GM21723 (cell line): ENCODE measurements around the gene MAP6.

Source experiments
- ATAC-seq: cut with Tn5 transposase; IDR thresholded peaks from one replicate; pipeline ENCODE4 v1.9.1; 2021; ENCODE audit warnings: mild to moderate bottlenecking, moderate library complexity; ENCODE audit not compliant: unreplicated experiment

MAP6 gene

DNA sequence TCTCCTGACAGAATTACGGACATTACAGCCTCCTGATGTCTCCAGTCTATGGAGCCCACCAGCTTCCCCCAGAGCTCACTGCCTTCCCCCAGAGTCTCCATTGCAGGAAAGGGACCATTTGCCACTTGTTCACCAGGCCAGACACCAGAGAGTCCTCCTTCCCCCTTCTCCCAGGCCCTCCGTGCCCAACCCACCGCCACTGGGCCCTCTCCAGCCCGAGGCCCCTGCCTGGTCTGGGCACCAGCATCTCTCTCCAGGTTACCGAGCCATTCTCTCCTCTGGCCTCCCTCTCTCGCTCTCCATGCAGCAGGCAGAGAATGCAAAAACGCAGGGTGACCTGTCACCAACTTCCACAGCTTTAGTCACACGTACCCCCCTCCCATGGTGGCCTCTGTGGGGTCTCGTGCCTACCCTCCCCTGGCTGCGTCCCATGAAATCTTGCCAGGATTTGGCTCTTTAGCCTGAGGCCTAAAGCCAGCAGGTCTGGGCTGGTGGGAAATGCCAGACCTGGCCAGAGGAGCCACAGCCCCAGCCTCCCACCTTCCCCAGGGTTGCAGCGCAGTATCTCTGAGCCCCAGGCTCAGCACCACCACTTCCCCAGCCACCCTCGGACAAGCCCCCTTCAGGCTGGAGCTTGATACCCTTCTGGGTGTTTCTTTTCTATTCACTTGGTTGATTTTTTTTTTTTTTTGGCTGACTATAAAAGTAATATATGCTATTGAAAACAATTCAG lies 113.6 kb downstream of the MAP6 start:
- no peak for ATAC-seq

DNA sequence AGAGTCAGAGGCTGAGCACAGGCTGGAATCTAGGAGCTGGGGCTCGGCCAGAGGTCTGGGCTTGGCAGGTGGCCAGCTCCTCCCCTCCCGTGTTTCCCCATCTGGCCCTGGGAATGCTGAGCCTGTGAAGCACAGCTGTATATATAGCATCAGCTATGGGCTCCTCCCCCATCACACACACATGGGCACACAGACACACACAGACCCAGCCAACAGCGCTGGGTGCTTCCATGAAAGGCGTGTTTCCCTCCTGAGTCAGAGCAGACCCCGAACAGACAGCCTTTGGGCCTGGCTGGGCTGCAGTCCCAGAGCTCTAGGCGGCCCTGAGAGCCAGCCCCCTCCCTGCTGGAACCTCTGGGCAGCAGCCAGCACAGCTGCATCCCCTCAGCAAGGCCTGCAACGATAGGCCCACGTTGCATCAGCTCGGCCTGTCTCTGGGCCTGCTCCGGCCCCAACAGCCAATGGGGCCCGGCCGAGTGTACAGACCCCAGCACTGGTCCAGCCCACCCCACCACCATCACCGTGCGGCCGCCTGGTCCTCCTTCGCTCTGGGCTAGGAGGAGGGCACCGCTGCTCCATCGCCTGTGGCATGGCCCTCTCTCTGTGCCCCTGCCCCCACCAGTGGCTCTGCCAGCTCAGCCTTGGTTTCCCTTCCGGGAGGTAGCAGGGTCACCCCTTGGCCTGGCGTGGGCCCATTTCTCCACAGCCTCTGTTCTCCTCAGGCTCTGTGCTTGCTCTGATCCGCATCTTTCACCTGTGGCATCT lies 114.4 kb downstream of the MAP6 start:
- ATAC-seq = no peak

DNA sequence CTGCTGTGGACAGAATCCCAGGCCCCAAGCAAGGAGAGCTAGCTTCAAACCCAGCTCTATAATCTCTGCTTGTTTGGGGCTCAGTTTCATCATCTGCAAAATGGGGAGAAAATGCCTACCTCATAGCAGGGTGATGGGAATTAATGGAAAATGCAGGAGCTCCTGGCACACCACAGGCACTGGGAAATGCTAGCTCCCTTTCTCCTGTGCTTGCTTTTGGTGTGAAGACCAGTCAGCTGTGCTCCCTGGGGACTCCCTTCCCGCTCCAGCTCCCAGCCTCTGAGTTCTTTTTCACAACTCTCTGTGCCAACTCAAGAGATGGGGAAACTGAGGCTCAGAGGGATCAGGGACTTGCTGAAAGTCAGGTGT lies 115.0 kb downstream of the MAP6 start:
- ATAC-seq = no peak

DNA sequence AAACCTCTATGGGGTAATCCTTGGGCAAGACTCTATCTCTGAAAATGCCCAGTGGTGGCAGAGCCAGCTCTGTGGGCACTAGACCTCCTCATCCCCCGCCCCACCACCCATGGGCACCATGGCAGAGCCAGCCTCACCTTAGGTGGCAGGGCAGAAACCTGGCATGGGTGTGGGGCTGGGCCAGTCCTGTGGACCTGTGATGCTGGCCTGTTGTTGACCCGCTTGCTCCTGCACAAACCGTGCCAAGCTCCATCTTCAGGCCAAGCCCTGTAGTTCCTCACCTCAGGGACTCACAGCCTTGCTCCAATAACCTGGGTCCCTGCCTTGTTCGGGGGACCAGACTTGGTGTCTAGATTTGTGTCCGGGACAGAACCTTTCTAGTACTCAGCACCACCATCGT lies 115.7 kb downstream of the MAP6 start:
- ATAC-seq = no peak

DNA sequence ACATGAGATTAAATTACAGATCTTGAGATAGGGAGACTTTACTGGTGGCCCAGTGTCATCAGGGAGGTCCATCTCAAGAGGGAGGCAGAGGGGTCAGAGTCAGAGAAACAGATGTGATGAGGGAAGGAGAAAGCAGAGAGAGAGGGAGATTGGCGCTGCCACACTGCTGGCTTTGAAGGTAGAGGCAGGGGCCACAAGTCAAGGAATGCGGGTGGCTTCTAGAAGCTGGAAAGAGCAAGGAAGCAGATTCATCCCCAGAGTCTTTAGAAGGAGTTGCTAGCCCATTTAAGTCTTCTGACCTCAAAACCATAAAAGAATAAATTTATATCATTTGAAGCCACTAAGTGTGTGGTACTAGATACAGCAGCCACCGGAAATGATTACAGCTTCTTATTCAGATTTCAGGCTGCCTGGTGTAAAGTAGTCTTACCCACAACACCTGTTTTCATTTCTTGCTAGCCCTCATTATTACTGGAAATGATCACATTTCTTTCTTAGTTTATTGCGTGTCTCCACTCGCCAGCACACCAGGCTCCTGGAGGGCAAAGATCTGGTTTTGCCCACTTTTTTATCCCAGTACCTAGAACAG lies 119.4 kb downstream of the MAP6 start:
- ATAC-seq = no peak

DNA sequence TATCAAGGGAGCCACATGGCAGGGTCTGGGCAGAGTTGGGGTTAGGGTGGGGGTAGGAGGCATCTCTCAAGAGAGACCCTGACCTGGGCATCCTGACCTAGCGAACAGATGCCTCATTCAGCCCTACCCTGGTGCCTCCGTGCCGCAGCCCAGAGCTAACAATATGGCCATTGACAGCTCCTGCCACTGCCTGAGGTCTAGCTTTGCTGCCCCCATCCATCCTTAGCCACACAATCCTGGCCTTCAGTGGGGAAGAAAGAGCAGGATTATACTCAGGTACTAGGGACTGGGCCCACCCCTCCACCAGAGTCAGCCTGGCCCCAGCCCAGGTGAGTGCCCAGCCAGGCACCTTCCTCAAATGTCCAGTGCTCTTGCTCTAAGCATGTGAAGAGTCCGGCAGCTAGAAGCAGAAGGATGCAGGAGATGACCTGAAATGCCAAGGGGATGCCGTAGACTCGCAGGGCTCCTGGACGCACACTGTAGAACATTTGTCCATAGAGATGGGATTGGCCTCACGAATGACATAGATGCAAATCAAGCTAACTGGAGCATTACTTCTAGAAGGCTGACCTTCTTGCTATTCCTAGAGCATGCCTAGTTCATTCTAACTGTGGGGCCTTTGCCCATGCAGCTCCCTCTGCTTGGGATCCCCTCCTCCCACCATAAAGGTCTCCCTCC lies 120.1 kb downstream of the MAP6 start:
- no peak for ATAC-seq

DNA sequence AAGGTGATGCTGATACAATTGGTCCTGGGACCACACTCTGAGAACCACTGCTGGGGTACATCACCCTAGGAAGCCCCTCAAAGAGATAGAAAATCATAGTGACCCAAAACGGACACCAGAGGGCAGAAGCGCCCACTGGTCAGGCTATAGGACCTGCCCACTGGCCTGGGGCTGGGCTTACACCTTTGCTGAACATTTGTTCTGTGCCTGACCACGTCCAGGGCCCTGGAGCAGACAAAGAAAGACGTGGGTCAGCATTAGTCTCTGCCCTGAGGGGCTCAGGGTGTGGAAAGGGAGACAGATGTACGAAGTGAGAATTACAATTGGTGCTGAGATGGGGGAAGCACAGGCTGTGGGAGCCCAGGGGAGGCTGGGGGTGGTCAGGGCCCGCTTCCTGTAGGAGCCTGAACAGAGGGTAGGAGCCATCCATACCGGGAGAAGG lies 121.2 kb downstream of the MAP6 start:
- no peak for ATAC-seq

DNA sequence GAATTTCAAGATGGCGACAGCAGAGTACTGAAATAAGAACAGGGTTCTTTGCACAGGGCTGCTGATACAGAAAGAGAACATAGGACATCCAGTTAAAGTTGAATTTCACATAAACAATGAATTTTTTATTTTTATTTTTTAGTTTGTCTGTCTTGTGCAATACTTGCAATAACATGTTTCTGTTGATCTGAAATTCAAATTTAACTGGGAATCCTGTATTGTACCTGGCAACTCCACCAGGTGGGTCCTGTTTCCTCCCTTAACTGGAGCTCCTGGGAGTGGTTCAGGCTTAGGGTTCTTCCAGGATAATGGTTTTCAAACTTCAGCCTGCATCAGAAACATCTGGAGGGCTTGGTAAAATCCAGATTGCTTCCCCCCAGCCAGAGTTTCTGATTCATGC lies 121.7 kb downstream of the MAP6 start:
- no peak for ATAC-seq

DNA sequence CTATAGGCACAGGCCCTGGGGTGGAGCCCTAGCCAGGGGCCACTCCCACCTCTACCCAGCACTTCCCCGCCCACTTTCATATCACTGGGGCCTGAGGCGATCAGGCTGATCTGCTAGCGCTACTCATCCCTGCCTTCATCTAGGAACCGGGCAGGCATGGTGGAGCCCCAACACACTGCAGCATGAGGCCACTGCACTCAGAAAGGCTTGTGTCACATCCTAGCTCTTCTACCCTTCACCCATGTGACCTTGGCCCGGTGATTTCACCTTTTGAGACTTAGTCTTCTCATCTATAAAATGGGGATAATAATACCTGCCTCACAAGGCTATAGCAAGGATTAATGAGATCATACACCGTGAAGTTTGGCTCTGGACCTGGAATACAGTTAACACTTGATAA lies 125.0 kb downstream of the MAP6 start:
- no peak for ATAC-seq

DNA sequence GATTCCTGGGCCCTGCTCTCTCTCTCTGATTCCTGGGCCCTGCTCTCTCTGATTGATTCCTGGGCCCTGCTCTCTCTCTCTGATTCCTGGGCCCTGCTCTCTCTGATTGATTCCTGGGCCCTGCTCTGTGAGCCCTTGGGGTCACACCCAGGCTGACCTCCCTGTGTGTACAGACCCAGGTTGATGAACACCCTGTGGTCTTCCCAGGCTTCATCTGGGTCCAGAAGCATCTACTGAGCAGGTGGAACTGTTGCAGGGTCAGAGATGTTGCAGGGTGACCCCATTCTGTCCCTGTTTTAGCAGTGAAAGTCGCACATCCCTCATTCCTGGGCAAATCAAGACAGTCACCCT lies 126.8 kb downstream of the MAP6 start:
- no peak for ATAC-seq

DNA sequence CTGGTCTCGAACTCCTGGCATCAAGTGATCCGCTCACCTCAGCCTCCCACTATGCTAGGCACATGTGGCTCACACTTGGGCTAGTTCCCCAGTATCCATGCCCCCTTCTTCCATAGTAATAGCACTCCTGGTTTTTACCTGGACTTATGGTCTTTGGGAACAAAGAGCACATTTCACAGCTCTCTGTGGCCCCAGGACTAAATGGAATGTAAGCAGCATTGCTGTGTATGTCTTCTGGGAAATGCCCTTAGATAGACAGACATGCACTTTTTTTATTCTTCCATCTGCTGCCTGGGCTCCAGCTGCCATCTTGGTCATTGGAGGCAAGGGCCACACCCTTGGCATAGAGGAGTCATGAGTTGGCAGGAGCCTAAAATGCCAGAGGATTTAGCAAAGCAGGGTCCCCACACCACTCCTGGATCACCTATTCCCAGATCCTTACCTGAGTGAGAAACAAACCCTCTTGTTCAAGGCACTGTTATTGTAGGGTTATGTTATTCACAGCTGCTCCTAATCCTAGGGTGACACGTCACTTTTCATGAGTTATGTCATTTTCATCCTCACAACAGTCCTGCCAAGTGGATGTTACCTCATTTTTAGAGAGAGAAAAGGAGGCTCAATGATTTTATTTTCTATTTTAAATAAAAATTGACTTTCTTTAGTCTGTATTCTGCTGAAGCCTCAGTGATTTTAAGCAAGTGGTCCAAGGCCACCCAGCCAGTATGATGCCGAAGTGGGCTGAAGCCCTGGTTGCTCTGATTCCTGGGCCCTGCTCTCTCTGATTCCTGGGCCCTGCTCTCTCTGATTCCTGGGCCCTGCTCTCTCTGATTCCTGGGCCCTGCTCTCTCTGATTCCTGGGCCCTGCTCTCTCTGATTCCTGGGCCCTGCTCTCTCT lies 127.4 kb downstream of the MAP6 start:
- no peak for ATAC-seq

DNA sequence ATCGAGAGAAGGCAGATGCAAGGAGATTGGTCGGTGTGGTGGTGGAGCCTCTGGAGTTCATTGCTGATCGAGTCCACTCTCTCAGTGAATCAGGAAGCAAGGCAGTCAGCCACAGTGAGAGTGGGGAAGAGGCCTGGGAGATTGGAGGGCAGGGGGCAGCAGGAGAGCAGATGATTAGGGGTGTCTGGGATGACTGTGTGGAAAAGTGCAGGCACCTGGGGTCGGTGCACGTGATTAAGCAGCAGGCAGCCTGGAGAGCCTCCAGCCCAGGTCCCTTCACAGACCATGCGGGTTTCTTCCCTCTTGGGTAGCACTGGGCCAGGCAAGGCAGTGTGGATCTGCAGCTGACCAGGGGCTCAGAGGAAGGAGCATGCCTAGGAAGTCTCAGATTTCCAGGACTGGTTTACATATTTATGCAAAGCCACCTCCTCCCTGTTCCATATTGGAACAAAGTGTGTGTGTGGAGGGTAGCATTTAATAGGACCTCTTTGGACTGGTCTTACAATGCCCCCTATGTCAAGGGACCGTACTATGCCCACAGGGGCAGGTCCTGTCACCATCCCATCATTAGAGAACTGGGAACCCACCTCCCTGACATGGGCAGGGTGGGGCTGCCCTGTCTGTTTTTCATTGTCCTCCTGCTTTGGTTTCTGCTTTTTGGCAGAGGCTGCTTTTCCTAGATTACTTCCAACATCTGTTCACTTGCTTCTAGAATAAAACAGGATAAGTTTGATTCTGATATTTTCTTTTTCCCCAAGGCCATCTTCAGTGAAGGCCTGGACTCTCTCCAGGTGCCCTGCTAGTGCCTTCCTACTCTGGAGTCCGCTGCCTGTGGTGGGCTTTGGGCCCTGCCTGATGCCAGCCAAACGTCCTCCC lies 129.1 kb downstream of the MAP6 start:
- no peak for ATAC-seq

DNA sequence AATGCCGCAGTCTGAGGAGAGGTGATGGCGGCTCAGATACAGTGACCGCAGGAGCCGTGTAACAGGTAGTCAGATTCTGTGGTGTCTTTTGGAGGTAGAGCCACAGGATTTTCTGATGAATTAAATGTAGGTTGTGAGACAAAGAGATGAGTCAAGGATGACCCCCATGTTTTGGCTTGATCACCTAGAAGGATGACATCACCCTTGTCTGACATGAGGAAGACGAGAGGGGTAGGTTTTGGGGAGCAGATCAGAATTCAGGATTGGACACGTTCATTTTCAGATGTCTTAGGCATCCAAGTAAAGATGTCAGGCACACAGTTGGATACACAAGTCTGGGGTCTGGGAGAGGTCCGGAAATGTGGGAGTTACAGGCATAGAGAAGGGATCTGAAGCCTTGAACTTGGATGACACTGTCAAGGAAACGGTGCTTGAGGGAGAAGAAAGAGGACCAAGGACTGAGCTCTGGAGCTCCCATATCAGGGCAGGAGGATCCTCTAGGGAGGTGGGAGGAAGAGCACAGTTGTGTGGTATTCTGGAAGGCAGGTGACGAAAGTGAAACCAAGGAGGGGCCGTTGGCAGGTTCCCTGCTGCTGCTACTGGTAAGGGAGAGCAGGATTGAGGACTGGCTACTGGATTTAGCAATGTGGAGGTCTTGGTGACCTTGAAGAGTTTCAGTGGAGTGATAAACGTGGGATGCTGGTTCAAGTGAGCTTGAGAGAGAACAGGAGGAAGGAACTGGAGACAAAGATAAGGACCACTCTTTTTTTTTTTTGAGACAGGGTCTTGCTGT lies 130.5 kb downstream of the MAP6 start:
- no peak for ATAC-seq

DNA sequence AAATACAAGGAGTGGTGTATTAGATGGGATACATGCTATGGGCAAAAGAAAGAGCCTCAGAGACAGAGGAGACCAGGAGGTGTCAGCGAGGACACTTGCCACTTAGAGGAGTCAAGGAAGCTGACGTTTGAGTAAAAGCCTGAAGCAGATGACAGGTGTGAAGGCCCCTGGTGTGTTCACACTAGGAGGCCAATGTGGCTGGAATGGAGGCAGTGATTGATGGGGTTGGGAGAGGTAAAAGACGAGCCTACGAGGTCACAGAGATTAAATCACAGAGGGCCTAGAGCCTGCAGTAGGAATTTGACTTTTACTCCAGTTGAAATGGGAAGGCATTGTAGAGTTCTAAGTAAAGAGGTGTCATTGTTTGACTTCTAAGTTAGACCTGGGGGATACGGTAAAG lies 131.1 kb downstream of the MAP6 start:
- ATAC-seq = no peak
